K562 (cell line): ENCODE results near the gene DACT1. TPM values are rescaled to one million over a fixed set of nuclear protein-coding genes. Genes with fewer than 3 reads are reported as not detected.

Experiments used
- ATAC-seq: fragments of 200-7000 bp; cut with Tn5 transposase; 3 replicates; pipeline ENCODE4 v1.9.1; 2020; ENCODE audit warnings: moderate library complexity
- BruUV-seq: library from RNA; stranded (reverse); fragments of 400-500 nt; replicated peaks from 2 replicates; lab custom pipeline; 2021; lab: Mats Ljungman, UMichigan
- CTCF ChIA-PET: fragments of 300-600 bp; formaldehyde crosslinking; extraction: SDS; loops from one replicate; lab custom pipeline; 2021; ENCODE audit warnings: low intra/inter-chr PET ratio; lab: Yijun Ruan, JAX
- POLR2A ChIA-PET: fragments of 300-600, 350-650 bp; sonication (Branson Sonifier 250); formaldehyde crosslinking; extraction: SDS; loops from one replicate; lab custom pipeline; 2021; ENCODE audit warnings: antibody characterized with exemption, inconsistent platforms; lab: Yijun Ruan, JAX
- DNase-seq, 4 experiments: peaks; one replicate each; pipeline versions ENCODE4 v3.0.0 to v3.0.0-alpha.2; 2011 to 2018; ENCODE audit warnings: low spot score in 3 of 4, mixed read lengths in 3 of 4; ENCODE audit errors: extremely low read depth in 1 of 4
- FAIRE-seq: peaks from 2 replicates; lab custom pipeline; 2011; peaks lifted over from hg19 to GRCh38; lab: Jason Lieb, UNC
- H2AFZ ChIP-seq: 2 replicates; pipeline ENCODE4 v1.6.0; 2011; ENCODE audit warnings: low read depth, low read length, control low read depth, inconsistent platforms
- H3K27ac ChIP-seq: fragments of 200-600 bp; 3 replicates; pipeline ENCODE4 v1.8.0; 2011; ENCODE audit warnings: low read depth, mild to moderate bottlenecking, control low read depth, inconsistent platforms, low read length, moderate library complexity, mixed read lengths; ENCODE audit errors: extremely low read depth
- H3K27me3 ChIP-seq, 2 experiments: fragments of 300-600 bp in 1 of 2; 2 replicates in 1 of 2; 3 replicates in 1 of 2; pipeline versions ENCODE4 v1.6.0 to v1.8.0; 2011; ENCODE audit warnings: inconsistent platforms in 2 of 2, low read length in 2 of 2, mild to moderate bottlenecking in 1 of 2, mixed read lengths in 1 of 2, moderate library complexity in 1 of 2; ENCODE audit not compliant: control insufficient read depth in 2 of 2, insufficient read depth in 2 of 2
- H3K36me3 ChIP-seq: fragments of 300-600 bp; 3 replicates; pipeline ENCODE4 v1.8.0; 2011; ENCODE audit warnings: mild to moderate bottlenecking, low read length, inconsistent platforms; ENCODE audit not compliant: control insufficient read depth, insufficient read depth
- H3K4me1 ChIP-seq, 2 experiments: fragments of 200-600 bp in 1 of 2; replicated peaks in 1 of 2; 2 replicates in 1 of 2; 3 replicates in 1 of 2; pipeline versions ENCODE4 v1.5.1 to v1.8.0; 2011; ENCODE audit warnings: inconsistent platforms in 2 of 2, low read length in 2 of 2, mild to moderate bottlenecking in 1 of 2, mixed read lengths in 1 of 2, moderate library complexity in 1 of 2; ENCODE audit not compliant: control insufficient read depth in 2 of 2, insufficient read depth in 2 of 2
- H3K4me2 ChIP-seq: 2 replicates; pipeline ENCODE4 v1.6.1; 2011; ENCODE audit warnings: low read length, control low read depth, inconsistent platforms, mixed read lengths; ENCODE audit not compliant: insufficient read depth
- H3K4me3 ChIP-seq: fragments of 200-600 bp; sonication (generic), shearing (Covaris generic); 2 replicates; pipeline ENCODE4 v1.5.1; 2016; ENCODE audit warnings: control low read depth, inconsistent platforms
- H3K79me2 ChIP-seq: fragments of 200-600 bp; 3 replicates; pipeline ENCODE4 v1.8.0; 2011; ENCODE audit warnings: low read length, inconsistent platforms; ENCODE audit not compliant: control insufficient read depth, insufficient read depth
- H3K9ac ChIP-seq, 2 experiments: 2 replicates each; pipeline versions ENCODE4 v1.6.0 to v1.6.1; 2011; ENCODE audit warnings: low read depth in 2 of 2, low read length in 2 of 2, control low read depth in 1 of 2, inconsistent platforms in 1 of 2, mild to moderate bottlenecking in 1 of 2, mixed read lengths in 1 of 2; ENCODE audit not compliant: insufficient read depth in 1 of 2
- H3K9me1 ChIP-seq: one replicate; pipeline ENCODE4 v1.6.0; 2011; ENCODE audit warnings: inconsistent platforms, mild to moderate bottlenecking, low read length, moderate library complexity; ENCODE audit not compliant: control insufficient read depth, insufficient read depth
- H3K9me3 ChIP-seq: replicated peaks from 2 replicates; pipeline ENCODE4 v1.5.1; 2011; ENCODE audit warnings: low read depth, low read length, inconsistent platforms; ENCODE audit not compliant: control insufficient read depth, insufficient read depth
- H4K20me1 ChIP-seq: replicated peaks from 2 replicates; pipeline ENCODE4 v1.6.1; 2011; ENCODE audit warnings: low read length, inconsistent platforms, mixed read lengths; ENCODE audit not compliant: control insufficient read depth, insufficient read depth
- ATF1 ChIP-seq, 2 experiments: fragments of 450-650 bp in 1 of 2; IDR thresholded peaks; 2 replicates each; pipeline ENCODE4 v1.6.1; 2016; ENCODE audit warnings: missing compliant biosample characterization in 1 of 2, missing genetic modification characterization in 1 of 2
- CGGBP1 ChIP-seq: fragments of 250-450 bp; sonication (Bioruptor Pico); IDR thresholded peaks from 2 replicates; pipeline ENCODE4 v1.9.0; 2021; ENCODE audit warnings: mild to moderate bottlenecking
- DPF2 ChIP-seq: fragments of 450-650 bp; IDR thresholded peaks from 2 replicates; pipeline ENCODE4 v1.6.1; 2016
- JUN ChIP-seq, 2 experiments: sonication (generic) in 1 of 2; formaldehyde crosslinking in 1 of 2; IDR thresholded peaks; 2 replicates each; pipeline versions ENCODE4 v1.6.1 to v1.8.0; 2012 to 2022; ENCODE audit warnings: borderline replicate concordance in 2 of 2, mild to moderate bottlenecking in 2 of 2, improper control_type of control experiment in 1 of 2, low read depth in 1 of 2, low read length in 1 of 2, missing genetic modification reagents in 1 of 2
- PCBP1 ChIP-seq: fragments of 200-400 bp; formaldehyde crosslinking; IDR thresholded peaks from 2 replicates; pipeline ENCODE4 v1.6.1; 2018; ENCODE audit warnings: mild to moderate bottlenecking, low read depth, low read length; ENCODE audit not compliant: poor library complexity, severe bottlenecking
- RBM22 ChIP-seq: fragments of 200-400 bp; formaldehyde crosslinking; IDR thresholded peaks from 2 replicates; pipeline ENCODE4 v1.6.1; 2018; ENCODE audit warnings: low read length, low read depth; ENCODE audit not compliant: poor library complexity, severe bottlenecking
- SAP30 ChIP-seq: fragments of 200-600 bp; sonication (generic); IDR thresholded peaks from 2 replicates; pipeline ENCODE4 v1.6.1; 2012; ENCODE audit warnings: borderline replicate concordance, low read depth, mild to moderate bottlenecking, moderate library complexity, low read length, control low read depth, inconsistent platforms; ENCODE audit not compliant: insufficient read depth, poor library complexity, severe bottlenecking
- SNIP1 ChIP-seq: fragments of 450-650 bp; IDR thresholded peaks from 2 replicates; pipeline ENCODE4 v1.7.1; 2017; ENCODE audit warnings: low read depth, mild to moderate bottlenecking
- STAG1 ChIP-seq: sonication (generic); formaldehyde crosslinking; IDR thresholded peaks from 2 replicates; pipeline ENCODE4 v1.5.0; 2020; ENCODE audit warnings: missing genetic modification reagents, borderline replicate concordance
- TSHZ1 ChIP-seq: fragments of 250-450 bp; sonication (Bioruptor Pico); IDR thresholded peaks from 2 replicates; pipeline ENCODE4 v1.4.0; 2020; ENCODE audit warnings: mild to moderate bottlenecking, moderate library complexity
- ZNF436 ChIP-seq: fragments of 250-450, 450-650 bp; sonication (Bioruptor Pico); formaldehyde crosslinking; IDR thresholded peaks from 2 replicates; pipeline ENCODE4 v1.7.0; 2020; ENCODE audit warnings: mild to moderate bottlenecking
- WGBS: fragments of 100-300 bp; shearing (Covaris generic); methylation state at CpG from one replicate; pipeline ENCODE4 v1.1.6; 2016; ENCODE audit warnings: low coverage, mixed read lengths; ENCODE audit not compliant: insufficient coverage; ENCODE audit errors: missing lambda C conversion rate; 5-methylcytosine and 5-hydroxymethylcytosine counted together
- in situ Hi-C: fragments of 300-500 bp; cut with MboI; formaldehyde crosslinking; loops from 4 replicates; pipeline ENCODE4 v1.15.0; 2018; ENCODE audit warnings: inconsistent platforms, mixed read lengths
- intact Hi-C: fragments of 100-400 bp; cut with micrococcal nuclease; formaldehyde crosslinking; loops from 2 replicates; pipeline ENCODE4 v1.14.2; 2022
- polyA plus RNA-seq, 8 experiments: library from polyadenylated mRNA; depleted of rRNA in 4 of 8; stranded (reverse) in 5 of 8; unstranded in 3 of 8; fragments of >200 nt; fragmentation: Nextera tagmentation in 2 of 8; fragmentation: Illumina TruSeq in 1 of 8; extraction: Ambion mirVana in 2 of 8; extraction: Trizol in 1 of 8; gene quantifications; 2 replicates each; pipeline versions ENCODE4 v1.2.1 to v1.2.3, GENCODE V29; 2011 to 2014; ENCODE audit warnings: inconsistent platforms in 1 of 8, missing spikeins in 1 of 8
- total RNA-seq, 7 experiments: library from RNA; depleted of rRNA in 6 of 7; stranded (reverse); fragments of >200 nt in 6 of 7; fragmentation: Illumina TruSeq in 2 of 7; extraction: Trizol in 2 of 7; gene quantifications; 2 replicates each; pipeline versions ENCODE4 v1.2.1 to v1.2.3, GENCODE V29; 2011 to 2021; ENCODE audit warnings: low replicate concordance in 1 of 7

The DACT1 gene
- total and polyA plus RNA-seq, 9 of the 15 experiments (the other 6 are each of a cell fraction or from before 2014, with no cell fraction given) = 0.07 to 0.30 (median 0.13) TPM

GRCh38 chr14:58620011-58620410 is 17.8 kb upstream of the DACT1 start:
- Histone ChIP-seq H4K20me1 (no peaks in the 10 kb centered on the region), H2AFZ (no peak overlapping the region), H3K4me1 (no peaks in the 10 kb centered on the region), H3K27ac (no peak overlapping the region), H3K9me1 (no peaks in the 10 kb centered on the region), H3K36me3 (no peaks in the 10 kb centered on the region), H3K27me3 (peaks cover 2 to 4% of the 10 kb centered on the region in 2 experiments; a peak in 2 of 5 replicates), H3K4me2 (no peak overlapping the region), H3K4me3 (no peak overlapping the region), H3K79me2 (no peaks in the 10 kb centered on the region), H3K9me3 (no peaks in the 10 kb centered on the region), H3K9ac (no peak overlapping the region)
- FAIRE-seq (no peak), DNase-seq (no peak), ATAC-seq (no peak)
- POLR2A ChIA-PET = no interaction called here
- 0% methylated on average over 2 of the region's 2 CpGs for WGBS
- CTCF ChIA-PET = no interaction called here
- BruUV-seq = no TSS peak
- intact Hi-C loops = no loop called here
- TF ChIP-seq ZNF436 = no peak
- TF ChIP-seq SAP30 = no peak
- no peak for TF ChIP-seq TSHZ1 (CRISPR knock-in tag)
- no peak for TF ChIP-seq STAG1 (CRISPR knock-in tag)
- no peak for TF ChIP-seq JUN (IDR thresholded peaks at IDR 0.05; ENCODE audit: borderline replicate concordance, low read depth, low read length)
- TF ChIP-seq JUN (CRISPR knock-in tag; IDR thresholded peaks at IDR 0.05; ENCODE audit: borderline replicate concordance) = no peak
- no peak for TF ChIP-seq CGGBP1
- no peak for TF ChIP-seq ATF1 (CRISPR knock-in tag; IDR thresholded peaks at IDR 0.05)
- TF ChIP-seq ATF1 (tag; IDR thresholded peaks at IDR 0.05) = no peak
- no peak for TF ChIP-seq RBM22
- no peak for TF ChIP-seq PCBP1
- no peak for TF ChIP-seq SNIP1
- TF ChIP-seq DPF2 = no peak
- in situ Hi-C loops = no loop called here
